C4-2B (cell line): Measurements from ENCODE around the gene FAM149A.

ENCODE experiments used
- CTCF ChIP-seq: fragments of 450-650 bp; conservative IDR thresholded peaks from 2 replicates; pipeline ENCODE4 v1.5.1; 2017; ENCODE audit warnings: mild to moderate bottlenecking
- ZFX ChIP-seq: fragments of 450-650 bp; IDR thresholded peaks from 2 replicates; pipeline ENCODE4 v1.6.1; 2017

GRCh38 chr4:186192066-186192612, 87.6 kb downstream of the FAM149A start:
- no peak for TF ChIP-seq CTCF
- TF ChIP-seq ZFX: no peak
